ENCODE data around the gene PDE6B.

Gene PDE6B

DNA sequence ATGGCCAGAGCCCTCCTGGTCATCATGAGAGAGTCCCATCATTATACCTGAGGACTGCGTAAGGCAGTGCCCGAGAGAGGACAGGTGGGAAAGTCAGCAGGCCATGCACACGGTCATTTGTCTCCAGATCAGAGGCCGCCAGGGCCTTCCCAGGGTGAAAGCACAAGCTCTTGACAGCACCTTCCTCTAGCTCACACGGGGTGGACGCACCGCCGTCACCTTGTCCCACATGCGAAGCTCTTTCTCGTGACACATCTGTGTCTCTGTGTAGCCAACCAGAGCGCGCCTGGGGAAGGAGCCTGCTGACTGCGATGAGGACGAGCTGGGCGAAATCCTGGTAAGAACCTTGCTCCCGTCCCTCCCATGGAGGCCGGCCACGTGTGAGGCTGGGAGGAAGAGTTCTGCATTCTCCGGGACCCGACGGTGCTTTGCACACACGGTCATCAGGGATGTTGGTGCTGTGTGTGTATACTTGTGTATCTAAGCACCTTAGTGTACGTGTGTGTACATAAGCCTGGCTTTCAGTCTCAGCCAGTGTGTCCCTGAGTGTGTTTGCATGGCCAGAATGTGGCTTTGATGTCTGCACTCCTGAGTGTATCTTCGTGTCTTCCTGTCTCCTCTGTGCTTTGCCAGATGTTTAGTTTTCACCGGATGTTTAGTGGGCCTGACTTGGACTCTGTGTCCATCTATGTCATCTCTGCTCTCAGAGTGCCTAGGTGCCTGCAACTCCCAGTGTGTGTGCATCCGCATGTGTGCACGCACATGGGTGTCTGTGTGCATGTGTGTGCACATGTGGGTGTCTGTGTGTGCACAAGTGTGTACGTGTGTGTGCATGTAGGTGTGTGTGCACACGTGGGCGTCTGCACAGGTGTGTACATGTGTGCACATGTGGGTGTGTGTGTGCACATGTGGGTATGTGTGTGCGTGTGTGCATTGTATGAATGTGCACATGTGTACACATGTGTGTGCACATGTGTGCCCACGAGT lies 33.6 kb downstream of the PDE6B start:
- H3K27ac ChIP-seq = no peak overlapping the region
- TF ChIP-seq POLR2AphosphoS5 (IDR thresholded peaks at IDR 0.05; ENCODE audit: borderline replicate concordance, low read depth, low read length) = no peak
- no peak for TF ChIP-seq FOXP2 (optimal IDR thresholded peaks at IDR 0.05; ENCODE audit: control extremely low read depth, extremely low read length, insufficient read depth)
- no peak for TF ChIP-seq EZH2 (IDR thresholded peaks at IDR 0.05)
- H3K9me3 ChIP-seq (ENCODE audit: low read depth, low read length) = no peaks in the 10 kb centered on the region
- DNase-seq (ENCODE audit: low read depth, low spot score) = no peak
- H3K4me3 ChIP-seq = no peak overlapping the region
- no peak overlapping the region for H3K9ac ChIP-seq (ENCODE audit: insufficient read length)
- no peaks in the 10 kb centered on the region for H3K36me3 ChIP-seq (ENCODE audit: insufficient read depth, low read length)

DNA sequence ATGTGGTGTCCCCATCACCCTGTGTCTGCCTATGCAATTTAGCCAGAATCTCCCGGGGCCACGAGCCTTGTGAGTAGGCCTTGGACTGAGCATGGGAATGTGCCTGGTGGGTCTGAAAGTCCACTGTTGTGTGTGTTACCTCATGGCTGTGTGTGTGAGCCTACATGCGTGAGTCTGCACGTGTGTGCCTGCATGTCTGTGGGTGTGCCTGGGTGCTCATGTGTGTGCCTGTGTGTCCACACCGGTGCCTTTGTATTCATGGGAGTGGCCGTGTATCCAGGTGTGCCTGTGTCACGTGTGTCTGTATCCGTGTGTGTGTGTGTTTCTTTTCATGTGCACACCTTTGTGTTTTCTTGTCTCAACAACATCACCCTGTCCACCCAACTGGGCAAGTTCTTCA lies 34.5 kb downstream of the PDE6B start:
- Histone ChIP-seq H3K9me3 (ENCODE audit: low read depth, low read length) (no peaks in the 10 kb centered on the region), H3K9ac (ENCODE audit: insufficient read length) (no peak overlapping the region), H3K36me3 (ENCODE audit: insufficient read depth, low read length) (no peaks in the 10 kb centered on the region), H3K27ac (no peak overlapping the region), H3K4me3 (no peak overlapping the region)
- DNase-seq (ENCODE audit: low read depth, low spot score) = no peak
- TF ChIP-seq POLR2AphosphoS5 (IDR thresholded peaks at IDR 0.05; ENCODE audit: borderline replicate concordance, low read depth, low read length) (no peak), FOXP2 (optimal IDR thresholded peaks at IDR 0.05; ENCODE audit: control extremely low read depth, extremely low read length, insufficient read depth) (no peak), EZH2 (IDR thresholded peaks at IDR 0.05) (no peak)

GRCh38 chr4:660401-660800 lies 35.0 kb downstream of the PDE6B start:
- Histone ChIP-seq H3K9me3 (ENCODE audit: low read depth, low read length) (no peaks in the 10 kb centered on the region), H3K4me3 (no peak overlapping the region), H3K36me3 (ENCODE audit: insufficient read depth, low read length) (no peaks in the 10 kb centered on the region), H3K9ac (ENCODE audit: insufficient read length) (no peak overlapping the region), H3K27ac (no peak overlapping the region)
- DNase-seq (ENCODE audit: low read depth, low spot score) = no peak
- TF ChIP-seq EZH2 (IDR thresholded peaks at IDR 0.05) = no peak
- no peak for TF ChIP-seq FOXP2 (optimal IDR thresholded peaks at IDR 0.05; ENCODE audit: control extremely low read depth, extremely low read length, insufficient read depth)

DNA sequence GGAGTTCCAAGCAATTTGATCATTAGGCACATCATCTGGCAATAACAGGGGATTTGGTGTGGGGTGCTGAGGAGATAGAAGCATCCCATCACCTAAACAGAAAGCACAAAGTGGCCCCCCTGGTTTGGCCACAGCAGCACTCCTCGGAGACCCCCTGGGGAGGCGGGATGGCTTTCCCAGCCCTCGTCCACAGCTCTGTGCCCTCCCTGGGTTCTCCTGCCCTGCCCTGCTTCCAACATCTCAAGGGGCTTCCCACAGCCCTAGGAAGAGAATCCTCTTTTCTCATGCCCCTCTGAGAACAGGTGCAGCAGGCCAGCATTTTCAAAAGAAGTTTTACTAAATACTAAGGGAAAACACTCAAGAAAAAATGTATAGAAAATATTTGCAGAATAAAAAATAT lies 35.9 kb downstream of the PDE6B start:
- no peak for DNase-seq (ENCODE audit: low read depth, low spot score)
- Histone ChIP-seq H3K36me3 (ENCODE audit: insufficient read depth, low read length) (no peaks in the 10 kb centered on the region), H3K9ac (ENCODE audit: insufficient read length) (no peak overlapping the region), H3K4me3 (no peak overlapping the region), H3K9me3 (ENCODE audit: low read depth, low read length) (no peaks in the 10 kb centered on the region), H3K27ac (no peak overlapping the region)
- no peak for TF ChIP-seq POLR2AphosphoS5 (IDR thresholded peaks at IDR 0.05; ENCODE audit: borderline replicate concordance, low read depth, low read length)
- no peak for TF ChIP-seq FOXP2 (optimal IDR thresholded peaks at IDR 0.05; ENCODE audit: control extremely low read depth, extremely low read length, insufficient read depth)
- no peak for TF ChIP-seq EZH2 (IDR thresholded peaks at IDR 0.05)

GRCh38 chr4:661881-662761 lies 36.7 kb downstream of the PDE6B start:
- Histone ChIP-seq H3K9me3 (ENCODE audit: low read depth, low read length) (no peaks in the 10 kb centered on the region), H3K4me3 (no peak overlapping the region), H3K36me3 (ENCODE audit: insufficient read depth, low read length) (no peaks in the 10 kb centered on the region), H3K9ac (ENCODE audit: insufficient read length) (no peak overlapping the region), H3K27ac (no peak overlapping the region)
- no peak for DNase-seq (ENCODE audit: low read depth, low spot score)
- TF ChIP-seq POLR2AphosphoS5 (IDR thresholded peaks at IDR 0.05; ENCODE audit: borderline replicate concordance, low read depth, low read length) (no peak), FOXP2 (optimal IDR thresholded peaks at IDR 0.05; ENCODE audit: control extremely low read depth, extremely low read length, insufficient read depth) (no peak), EZH2 (IDR thresholded peaks at IDR 0.05) (no peak)

GRCh38 chr4:663046-663437 lies 37.7 kb downstream of the PDE6B start:
- H3K4me3 ChIP-seq = peak overlapping the region; percentile 71
- no peaks in the 10 kb centered on the region for H3K9me3 ChIP-seq (ENCODE audit: low read depth, low read length)

DNA sequence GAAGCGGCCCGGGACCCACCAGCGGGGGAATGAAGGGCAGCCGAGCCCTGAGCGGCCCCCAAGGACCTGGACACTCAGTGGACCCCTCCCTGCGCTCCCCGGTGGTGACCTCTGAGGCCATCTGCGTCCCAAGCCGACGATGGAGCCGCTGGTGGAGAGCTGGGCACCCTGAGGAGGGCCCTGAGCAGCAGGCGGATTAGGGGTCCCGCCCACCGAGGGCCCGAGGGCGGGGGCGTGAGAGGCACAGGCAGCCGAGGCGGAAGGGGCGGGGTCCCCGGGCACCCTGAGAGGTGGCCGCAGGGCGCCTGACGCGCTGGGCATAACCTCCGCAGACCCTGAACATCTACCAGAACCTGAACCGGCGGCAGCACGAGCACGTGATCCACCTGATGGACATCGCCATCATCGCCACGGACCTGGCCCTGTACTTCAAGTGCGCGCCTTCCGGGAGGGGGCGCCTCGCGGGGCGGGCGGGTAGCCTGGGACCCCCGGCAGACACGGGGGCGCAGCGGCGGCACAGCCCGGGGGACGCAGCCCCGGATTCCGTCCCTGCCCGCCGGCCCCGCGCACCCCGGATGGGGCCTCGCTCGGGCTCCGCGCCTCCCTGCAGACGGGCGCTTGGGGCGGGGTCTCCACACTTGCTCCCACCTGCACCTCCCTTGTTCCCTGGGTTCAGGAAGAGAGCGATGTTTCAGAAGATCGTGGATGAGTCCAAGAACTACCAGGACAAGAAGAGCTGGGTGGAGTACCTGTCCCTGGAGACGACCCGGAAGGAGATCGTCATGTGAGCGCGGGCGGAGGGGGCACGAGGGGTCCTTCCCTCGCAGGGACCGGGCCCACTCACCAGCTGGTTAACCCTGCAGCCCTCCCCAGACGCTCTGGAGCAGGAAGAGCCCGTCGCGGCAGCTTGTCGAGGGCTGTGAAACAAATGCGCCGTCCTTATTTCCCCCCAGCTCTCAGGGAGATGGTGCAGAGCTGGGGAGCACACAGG lies 38.4 kb downstream of the PDE6B start:
- H3K36me3 ChIP-seq (ENCODE audit: insufficient read depth, low read length) = no peaks in the 10 kb centered on the region

More at GRCh38 chr4:663046-663437, 37.7 kb downstream of the PDE6B start:
- no peak overlapping the region for H3K27ac ChIP-seq
- DNase-seq (ENCODE audit: low read depth, low spot score) = no peak
- H3K36me3 ChIP-seq (ENCODE audit: insufficient read depth, low read length) = no peaks in the 10 kb centered on the region
- TF ChIP-seq FOXP2 (optimal IDR thresholded peaks at IDR 0.05; ENCODE audit: control extremely low read depth, extremely low read length, insufficient read depth) (no peak), EZH2 (IDR thresholded peaks at IDR 0.05) (no peak), POLR2AphosphoS5 (IDR thresholded peaks at IDR 0.05; ENCODE audit: borderline replicate concordance, low read depth, low read length) (no peak)
- peak overlapping the region; percentile 55 for H3K9ac ChIP-seq (ENCODE audit: insufficient read length)

More for the DNA sequence above, 38.4 kb downstream of the PDE6B start:
- H3K4me3 ChIP-seq = peak overlapping the region; percentile 71
- H3K9ac ChIP-seq (ENCODE audit: insufficient read length) = peak overlapping the region; percentile 55
- H3K9me3 ChIP-seq (ENCODE audit: low read depth, low read length) = no peaks in the 10 kb centered on the region
- H3K27ac ChIP-seq = no peak overlapping the region
- DNase-seq (ENCODE audit: low read depth, low spot score) = no peak
- TF ChIP-seq POLR2AphosphoS5 (IDR thresholded peaks at IDR 0.05; ENCODE audit: borderline replicate concordance, low read depth, low read length) = no peak; the same call in 1 of the 2 replicates
- no peak for TF ChIP-seq EZH2 (IDR thresholded peaks at IDR 0.05)
- TF ChIP-seq FOXP2 (optimal IDR thresholded peaks at IDR 0.05; ENCODE audit: control extremely low read depth, extremely low read length, insufficient read depth) = no peak
